ENCODE data around the gene IL3.

- TF ChIP-seq EGR1 (IDR thresholded peaks at IDR 0.05) (no peak), CEBPB (IDR thresholded peaks at IDR 0.05) (no peak)
These were observed 41.1 kb upstream of the IL3 start for GRCh38 chr5:132019337-132019736.

Measured in Ishikawa (cell line).